GM12878 (cell line): Measurements from ENCODE around the gene CD84.

Experiments
- CBFB ChIP-seq: IDR thresholded peaks from 2 replicates; pipeline ENCODE4 v1.6.1; 2016; ENCODE audit warnings: antibody characterized with exemption, low read depth
- CBX5 ChIP-seq: sonication (generic); IDR thresholded peaks from 2 replicates; pipeline ENCODE4 v1.6.1; 2016; ENCODE audit warnings: low read depth, moderate library complexity, mild to moderate bottlenecking, inconsistent platforms
- CEBPB ChIP-seq, 2 experiments: fragments of 150-350 bp in 1 of 2; IDR thresholded peaks; 2 replicates each; pipeline ENCODE4 v1.6.1; 2012 to 2014; ENCODE audit warnings: low read depth in 2 of 2, low read length in 2 of 2, borderline replicate concordance in 1 of 2, inconsistent platforms in 1 of 2
- CREM ChIP-seq: IDR thresholded peaks from 2 replicates; pipeline ENCODE4 v1.6.1; 2014; ENCODE audit warnings: antibody characterized with exemption, low read depth
- NFYB ChIP-seq: IDR thresholded peaks from 2 replicates; pipeline ENCODE4 v1.6.1; 2011; ENCODE audit warnings: low read depth, mild to moderate bottlenecking, low read length, improper control_type of control experiment, moderate library complexity; ENCODE audit not compliant: insufficient read depth
- POLR2AphosphoS5 ChIP-seq: IDR thresholded peaks from 2 replicates; pipeline ENCODE4 v1.6.1; 2011; ENCODE audit warnings: mild to moderate bottlenecking, low read length, inconsistent platforms
- RAD21 ChIP-seq: IDR thresholded peaks from 2 replicates; pipeline ENCODE4 v1.6.1; 2011; ENCODE audit warnings: mild to moderate bottlenecking, low read depth, low read length, moderate library complexity; ENCODE audit not compliant: insufficient read depth
- SP1 ChIP-seq: IDR thresholded peaks from one replicate; pipeline ENCODE4 v1.6.1; 2011; ENCODE audit warnings: low read depth, low read length
- SRF ChIP-seq, 2 experiments: IDR thresholded peaks; 2 replicates each; pipeline ENCODE4 v1.6.1; 2011; ENCODE audit warnings: low read depth in 2 of 2, low read length in 2 of 2, mild to moderate bottlenecking in 1 of 2, moderate library complexity in 1 of 2
- TF ChIP-seq, protein P1 (sequence below), 3 experiments: IDR thresholded peaks in 2 of 3; conservative IDR thresholded peaks in 1 of 3; 2 replicates each; pipeline ENCODE4 v1.5.1; 2011; ENCODE audit warnings: low read depth in 3 of 3, low read length in 3 of 3, mild to moderate bottlenecking in 3 of 3, control low read depth in 2 of 3, moderate library complexity in 2 of 3, inconsistent platforms in 1 of 3, mixed read lengths in 1 of 3; ENCODE audit not compliant: control insufficient read depth in 2 of 3, insufficient read depth in 1 of 3; ENCODE audit errors: extremely low read depth in 1 of 3
- TF ChIP-seq, protein P2 (sequence below): IDR thresholded peaks from 2 replicates; pipeline ENCODE4 v1.6.1; 2012; ENCODE audit warnings: low read length, inconsistent platforms
- TF ChIP-seq, protein P3 (sequence below): IDR thresholded peaks from 2 replicates; pipeline ENCODE4 v1.6.1; 2012; ENCODE audit warnings: low read depth, low read length, improper control_type of control experiment

DNA sequence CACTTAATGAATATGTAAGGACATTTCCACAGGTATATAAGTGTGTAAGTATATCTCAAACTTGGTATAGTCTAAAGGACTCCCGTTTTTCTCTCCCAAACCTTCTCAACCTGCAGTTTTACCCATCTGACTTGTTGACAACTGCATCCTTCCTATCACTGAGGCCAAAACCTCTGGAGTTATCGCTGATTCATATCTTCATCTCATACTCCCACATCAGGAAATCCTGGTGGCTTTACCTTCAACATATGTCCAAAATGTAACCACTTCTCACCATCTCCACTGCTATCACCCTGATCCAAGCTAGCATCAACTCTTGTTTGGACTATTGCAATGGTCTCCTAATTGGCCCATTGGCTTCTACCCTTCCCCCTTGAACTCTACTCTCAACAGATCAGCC lies 86.7 kb downstream of the CD84 start:
- TF ChIP-seq SP1 = no peak
- TF ChIP-seq, protein P1, sequence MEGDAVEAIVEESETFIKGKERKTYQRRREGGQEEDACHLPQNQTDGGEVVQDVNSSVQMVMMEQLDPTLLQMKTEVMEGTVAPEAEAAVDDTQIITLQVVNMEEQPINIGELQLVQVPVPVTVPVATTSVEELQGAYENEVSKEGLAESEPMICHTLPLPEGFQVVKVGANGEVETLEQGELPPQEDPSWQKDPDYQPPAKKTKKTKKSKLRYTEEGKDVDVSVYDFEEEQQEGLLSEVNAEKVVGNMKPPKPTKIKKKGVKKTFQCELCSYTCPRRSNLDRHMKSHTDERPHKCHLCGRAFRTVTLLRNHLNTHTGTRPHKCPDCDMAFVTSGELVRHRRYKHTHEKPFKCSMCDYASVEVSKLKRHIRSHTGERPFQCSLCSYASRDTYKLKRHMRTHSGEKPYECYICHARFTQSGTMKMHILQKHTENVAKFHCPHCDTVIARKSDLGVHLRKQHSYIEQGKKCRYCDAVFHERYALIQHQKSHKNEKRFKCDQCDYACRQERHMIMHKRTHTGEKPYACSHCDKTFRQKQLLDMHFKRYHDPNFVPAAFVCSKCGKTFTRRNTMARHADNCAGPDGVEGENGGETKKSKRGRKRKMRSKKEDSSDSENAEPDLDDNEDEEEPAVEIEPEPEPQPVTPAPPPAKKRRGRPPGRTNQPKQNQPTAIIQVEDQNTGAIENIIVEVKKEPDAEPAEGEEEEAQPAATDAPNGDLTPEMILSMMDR (IDR thresholded peaks at IDR 0.05 in 2 of 3, conservative IDR thresholded peaks at IDR 0.05 in 1 of 3; ENCODE audit: control insufficient read depth in 2 of 3, extremely low read depth in 1 of 3, insufficient read depth in 1 of 3, low read depth in 3 of 3, low read length in 3 of 3) = no peak
- no peak for TF ChIP-seq CBX5
- no peak for TF ChIP-seq RAD21
- no peak for TF ChIP-seq CEBPB (IDR thresholded peaks at IDR 0.05; ENCODE audit: borderline replicate concordance in 1 of 2, low read depth in 2 of 2, low read length in 2 of 2)
- TF ChIP-seq CBFB = no peak
- TF ChIP-seq, protein P2, sequence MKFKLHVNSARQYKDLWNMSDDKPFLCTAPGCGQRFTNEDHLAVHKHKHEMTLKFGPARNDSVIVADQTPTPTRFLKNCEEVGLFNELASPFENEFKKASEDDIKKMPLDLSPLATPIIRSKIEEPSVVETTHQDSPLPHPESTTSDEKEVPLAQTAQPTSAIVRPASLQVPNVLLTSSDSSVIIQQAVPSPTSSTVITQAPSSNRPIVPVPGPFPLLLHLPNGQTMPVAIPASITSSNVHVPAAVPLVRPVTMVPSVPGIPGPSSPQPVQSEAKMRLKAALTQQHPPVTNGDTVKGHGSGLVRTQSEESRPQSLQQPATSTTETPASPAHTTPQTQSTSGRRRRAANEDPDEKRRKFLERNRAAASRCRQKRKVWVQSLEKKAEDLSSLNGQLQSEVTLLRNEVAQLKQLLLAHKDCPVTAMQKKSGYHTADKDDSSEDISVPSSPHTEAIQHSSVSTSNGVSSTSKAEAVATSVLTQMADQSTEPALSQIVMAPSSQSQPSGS = no peak
- TF ChIP-seq CREM = no peak
- TF ChIP-seq NFYB = no peak
- no peak for TF ChIP-seq POLR2AphosphoS5
- TF ChIP-seq, protein P3, sequence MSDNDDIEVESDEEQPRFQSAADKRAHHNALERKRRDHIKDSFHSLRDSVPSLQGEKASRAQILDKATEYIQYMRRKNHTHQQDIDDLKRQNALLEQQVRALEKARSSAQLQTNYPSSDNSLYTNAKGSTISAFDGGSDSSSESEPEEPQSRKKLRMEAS = no peak
- no peak for TF ChIP-seq SRF (IDR thresholded peaks at IDR 0.05; ENCODE audit: low read depth in 2 of 2, low read length in 2 of 2)
